NCI-H1417 treated with DMSO at 0.1 percent for 48 hours (cell line): ENCODE data around the gene ITGA5.

Source experiments
- DNase-seq: peaks from one replicate; lab custom pipeline; 2025; lab: John Stamatoyannopoulos, UW

The ITGA5 gene

DNA sequence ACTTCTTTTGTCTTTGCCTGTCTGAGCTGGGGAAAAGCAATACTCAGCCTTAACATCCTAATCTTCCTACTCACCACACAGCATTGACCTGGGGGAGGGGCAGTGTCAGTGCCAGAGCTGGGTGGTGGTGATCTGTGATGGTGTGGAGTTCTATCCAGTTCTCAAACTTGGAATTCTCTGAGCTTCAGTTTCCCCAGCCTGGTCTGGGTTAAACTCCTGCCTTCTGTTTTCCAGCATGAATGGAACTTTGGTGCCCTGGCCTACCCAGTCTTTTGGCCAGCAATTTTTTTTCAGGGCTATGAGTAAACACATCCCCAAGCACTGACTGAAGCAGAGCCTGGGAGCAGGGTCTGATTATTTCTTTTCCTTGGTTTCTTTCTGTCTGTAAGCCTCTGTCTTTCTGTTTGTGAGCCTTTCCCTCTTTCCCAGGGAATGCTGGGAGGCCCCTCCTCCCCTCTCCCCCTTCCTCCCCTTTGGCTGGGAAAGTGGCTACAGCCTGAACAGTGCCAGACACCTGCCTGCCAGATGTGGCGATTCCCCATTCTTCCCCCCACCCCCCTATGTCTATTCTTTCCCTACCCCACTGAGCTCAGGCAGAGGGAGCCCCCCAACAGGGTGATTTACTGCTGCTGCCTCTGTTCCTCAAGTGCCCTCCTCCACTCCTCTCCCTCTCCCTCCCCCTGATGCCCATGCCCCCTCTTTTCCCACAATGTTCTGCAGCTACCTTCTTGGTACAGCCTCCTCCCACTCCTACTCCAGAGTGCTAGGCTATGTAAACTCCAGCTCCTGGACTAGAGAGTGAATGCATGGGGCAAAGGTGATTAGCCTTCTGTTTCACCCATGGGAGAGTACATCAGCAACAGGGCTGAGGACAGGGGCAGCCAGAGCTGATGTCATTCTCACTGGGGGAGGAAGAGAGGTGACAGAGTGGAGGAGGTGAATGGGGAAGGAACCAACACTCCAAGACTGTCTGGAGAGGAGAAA, 65.9 kb downstream of the ITGA5 start:
- DNase-seq, result peak; percentile 91

DNA sequence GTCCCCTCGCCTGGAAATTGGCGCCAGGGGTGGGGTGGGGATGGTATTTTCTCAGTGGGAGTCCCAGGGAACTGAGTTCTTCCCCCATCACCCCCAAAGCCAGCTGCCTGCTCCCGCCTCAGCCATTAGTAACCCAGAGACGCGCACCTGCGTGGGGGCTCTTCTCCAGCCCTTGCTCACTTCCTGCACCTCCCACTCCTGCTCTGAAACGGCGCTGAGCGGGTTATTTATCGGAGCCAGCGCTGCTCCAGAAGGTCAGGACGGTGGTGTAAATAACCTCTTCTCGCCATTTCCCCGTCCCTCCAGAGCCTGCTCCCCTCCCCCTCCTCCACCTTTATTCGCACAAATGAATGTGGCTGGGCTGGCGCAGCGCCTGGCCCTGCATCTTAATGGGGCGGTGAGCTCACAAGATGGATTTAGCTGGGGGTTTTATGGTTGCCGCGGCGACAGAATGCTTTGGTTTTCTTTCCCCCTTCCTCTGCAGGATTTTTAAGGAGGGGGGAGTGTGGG, 67.0 kb downstream of the ITGA5 start:
- DNase-seq, result peak; percentile 86

- no peak for DNase-seq
Measured at GRCh38 chr12:54351341-54351740, 67.7 kb downstream of the ITGA5 start.

DNA sequence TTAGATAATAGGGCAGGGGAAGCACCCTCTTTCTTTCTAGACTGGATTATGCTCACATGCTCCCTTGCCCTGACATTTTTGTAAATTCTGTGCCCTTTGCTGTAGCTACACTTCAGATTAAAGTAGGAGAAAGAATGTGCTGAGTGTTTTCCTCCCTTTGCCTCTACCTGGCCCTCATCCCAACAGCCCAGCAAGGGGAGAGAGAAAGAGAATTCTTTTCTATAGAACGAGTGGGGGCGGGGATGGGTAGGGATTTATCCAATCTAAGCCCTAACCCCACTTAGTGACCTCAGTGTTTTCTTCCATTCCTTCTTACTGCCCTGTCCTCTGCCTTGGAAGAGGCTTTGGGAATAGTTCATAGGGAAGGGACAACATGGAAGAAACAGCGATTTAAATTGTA, 68.3 kb downstream of the ITGA5 start:
- DNase-seq, result no peak

DNA sequence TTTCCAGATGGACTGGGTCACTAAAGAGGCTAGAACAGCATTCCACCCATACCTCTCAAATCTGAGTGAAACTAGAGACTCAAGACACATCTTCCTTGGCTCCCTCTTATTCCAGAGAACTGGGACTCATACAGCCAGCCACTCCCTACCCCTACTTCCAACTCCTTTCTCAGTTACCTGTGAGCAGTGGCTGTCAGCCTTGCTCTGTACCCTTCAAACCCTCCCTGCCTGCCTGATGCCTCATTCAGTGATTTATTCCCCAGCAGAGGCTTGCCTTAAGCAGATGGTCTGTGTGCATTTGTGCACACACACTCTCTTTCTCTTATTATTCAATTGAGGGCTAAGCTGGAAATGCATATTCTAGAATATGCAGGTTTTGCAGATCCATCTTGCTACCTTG, 69.4 kb downstream of the ITGA5 start:
- DNase-seq, result no peak

GRCh38 chr12:54349036-54349435, 70.0 kb downstream of the ITGA5 start:
- DNase-seq, result no peak
